Stimulated activated CD4-positive, alpha-beta T cell treated with anti-CD3 and anti-CD28 coated beads, Interleukin-4, amount 100 ng/mL, for 4 hours (primary cell): ENCODE data around the gene GEMIN7.

Experiments
- DNase-seq, 2 experiments: peaks; one replicate each; pipeline ENCODE4 v3.0.0-alpha.2; 2020

GEMIN7 gene

DNA sequence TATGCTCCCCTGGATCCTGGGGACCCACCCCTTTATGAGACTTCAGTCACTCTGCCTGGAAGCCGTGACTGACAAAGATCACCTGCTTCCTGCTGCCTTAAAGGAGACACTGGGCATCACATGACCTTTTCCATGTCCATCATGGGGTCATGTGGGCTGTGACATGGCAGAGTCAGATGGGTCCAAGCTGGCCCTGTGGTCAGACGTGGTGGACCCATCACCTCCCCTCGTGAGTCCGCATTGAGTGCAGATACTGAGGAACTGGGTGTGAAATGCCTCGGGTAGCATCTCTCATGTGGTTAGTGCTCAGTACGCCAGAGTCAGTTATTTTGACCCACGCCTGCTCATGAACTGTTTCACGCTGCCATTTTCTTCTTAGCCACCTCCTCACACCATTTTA lies 54.6 kb downstream of the GEMIN7 start:
- no peak for DNase-seq

DNA sequence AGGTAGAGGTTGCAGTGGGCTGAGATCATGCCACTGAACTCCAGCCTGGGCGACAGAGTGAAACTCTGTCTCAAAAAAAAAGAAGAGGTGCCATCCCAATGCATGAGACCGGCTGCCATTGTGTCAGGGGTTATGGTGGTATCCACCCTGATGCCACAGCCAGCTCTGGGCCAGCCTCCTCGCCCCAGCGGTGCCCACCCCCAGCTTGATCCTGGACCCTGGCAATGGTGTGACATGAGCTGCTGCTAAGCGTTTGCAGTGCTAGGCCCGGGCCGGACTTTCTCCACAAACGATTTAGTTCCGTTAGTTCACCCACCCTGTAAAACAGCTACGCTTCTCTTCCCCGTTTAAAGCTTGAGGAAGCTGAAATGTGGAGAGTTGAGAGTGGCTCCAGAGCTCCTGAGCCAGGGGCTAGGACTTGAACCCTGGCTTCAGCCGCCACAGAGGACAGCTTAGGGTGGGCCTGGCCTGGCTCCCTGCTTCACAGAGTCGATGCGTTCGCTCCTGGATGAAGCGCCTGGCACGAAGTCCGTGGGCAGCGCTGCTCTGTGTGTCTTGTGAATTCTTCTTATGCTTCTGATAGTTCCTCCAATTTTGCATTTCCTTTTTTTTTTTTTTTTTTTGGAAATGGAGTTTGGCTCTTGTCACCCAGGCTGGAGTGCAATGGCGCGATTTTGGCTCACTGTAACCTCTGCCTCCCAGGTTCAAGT lies 56.3 kb downstream of the GEMIN7 start:
- DNase-seq = no peak

DNA sequence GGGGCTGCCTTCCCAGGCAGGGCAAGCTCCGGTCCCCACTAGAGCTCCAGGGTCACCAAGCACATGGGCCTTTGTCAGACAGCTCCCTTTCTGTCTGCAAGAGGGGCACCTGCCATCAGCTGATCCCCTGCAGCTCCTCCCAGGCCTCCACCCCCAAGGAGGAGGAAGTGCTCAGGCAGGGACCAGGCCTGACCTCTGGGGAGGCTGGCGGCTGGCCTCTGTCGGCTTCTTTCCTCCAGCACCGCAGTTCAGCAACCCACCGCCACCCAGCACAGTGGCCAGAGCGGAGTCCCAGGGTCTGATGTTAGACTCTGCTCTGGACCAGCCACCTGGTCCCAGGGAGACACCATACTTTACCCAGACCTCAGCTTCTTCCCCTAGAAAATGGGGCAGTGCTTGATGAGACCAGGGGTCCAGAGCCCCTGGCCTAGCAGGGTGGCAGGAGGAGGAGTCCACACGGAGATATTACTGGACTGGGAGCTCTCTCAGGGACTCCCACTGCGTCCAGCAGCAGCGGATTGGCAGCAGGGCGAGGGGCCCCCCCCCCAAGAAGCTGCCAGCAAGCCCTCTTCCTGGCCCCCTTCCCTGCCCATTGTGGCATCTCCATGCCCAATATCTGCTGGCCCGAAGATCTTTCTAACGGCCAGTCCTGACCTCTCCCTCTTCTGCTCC lies 57.6 kb downstream of the GEMIN7 start:
- DNase-seq = no peak

DNA sequence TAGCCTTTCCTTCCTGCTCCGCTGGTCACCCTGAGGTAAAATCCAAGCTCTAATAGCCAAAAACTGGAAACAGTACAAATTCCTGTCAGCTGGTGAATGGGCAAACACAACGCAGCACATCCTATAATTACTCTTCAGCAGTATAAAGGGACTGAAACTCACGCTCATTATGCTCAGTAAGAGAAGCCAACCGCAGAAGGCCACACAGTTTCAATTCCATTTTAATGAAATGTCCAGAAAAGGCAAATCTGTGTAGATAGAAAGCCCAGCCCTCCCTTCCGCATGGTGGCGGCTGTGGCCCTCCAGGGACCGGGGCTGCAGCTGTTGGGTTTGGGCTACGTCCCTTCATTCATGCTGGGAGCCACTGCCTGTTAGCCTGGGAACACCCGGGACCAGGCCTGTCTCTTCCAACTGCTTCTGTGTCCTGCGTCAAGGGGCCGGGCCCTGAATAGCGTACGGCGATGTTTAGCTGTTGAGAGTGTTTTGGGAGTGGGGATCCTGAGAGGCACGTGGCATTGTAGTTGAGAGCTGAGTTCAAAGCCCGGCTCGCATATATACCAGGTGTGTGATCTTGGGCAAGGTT lies 58.2 kb downstream of the GEMIN7 start:
- DNase-seq = no peak

DNA sequence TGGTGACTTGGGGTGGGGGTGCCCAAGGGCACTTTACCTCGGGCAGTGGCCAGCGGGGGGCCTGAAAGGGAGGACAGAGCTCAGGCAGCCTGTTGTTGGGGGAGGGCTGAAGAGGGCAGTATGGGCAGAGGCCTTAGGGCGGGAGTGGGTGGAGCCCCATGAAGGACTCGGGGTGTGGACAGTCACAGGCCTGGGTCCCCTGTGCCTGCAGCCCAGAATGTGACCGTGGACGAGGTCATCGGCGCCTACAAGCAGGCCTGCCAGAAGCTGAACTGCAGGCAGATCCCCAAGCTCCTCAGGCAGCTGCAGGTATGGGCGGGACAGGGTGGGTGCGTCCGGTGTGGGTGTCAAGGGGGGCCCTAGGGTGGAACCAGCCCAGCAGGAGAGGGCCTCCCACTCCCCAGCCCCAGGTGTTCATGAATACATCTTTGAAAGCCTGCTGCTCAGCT lies 59.3 kb downstream of the GEMIN7 start:
- no peak for DNase-seq

DNA sequence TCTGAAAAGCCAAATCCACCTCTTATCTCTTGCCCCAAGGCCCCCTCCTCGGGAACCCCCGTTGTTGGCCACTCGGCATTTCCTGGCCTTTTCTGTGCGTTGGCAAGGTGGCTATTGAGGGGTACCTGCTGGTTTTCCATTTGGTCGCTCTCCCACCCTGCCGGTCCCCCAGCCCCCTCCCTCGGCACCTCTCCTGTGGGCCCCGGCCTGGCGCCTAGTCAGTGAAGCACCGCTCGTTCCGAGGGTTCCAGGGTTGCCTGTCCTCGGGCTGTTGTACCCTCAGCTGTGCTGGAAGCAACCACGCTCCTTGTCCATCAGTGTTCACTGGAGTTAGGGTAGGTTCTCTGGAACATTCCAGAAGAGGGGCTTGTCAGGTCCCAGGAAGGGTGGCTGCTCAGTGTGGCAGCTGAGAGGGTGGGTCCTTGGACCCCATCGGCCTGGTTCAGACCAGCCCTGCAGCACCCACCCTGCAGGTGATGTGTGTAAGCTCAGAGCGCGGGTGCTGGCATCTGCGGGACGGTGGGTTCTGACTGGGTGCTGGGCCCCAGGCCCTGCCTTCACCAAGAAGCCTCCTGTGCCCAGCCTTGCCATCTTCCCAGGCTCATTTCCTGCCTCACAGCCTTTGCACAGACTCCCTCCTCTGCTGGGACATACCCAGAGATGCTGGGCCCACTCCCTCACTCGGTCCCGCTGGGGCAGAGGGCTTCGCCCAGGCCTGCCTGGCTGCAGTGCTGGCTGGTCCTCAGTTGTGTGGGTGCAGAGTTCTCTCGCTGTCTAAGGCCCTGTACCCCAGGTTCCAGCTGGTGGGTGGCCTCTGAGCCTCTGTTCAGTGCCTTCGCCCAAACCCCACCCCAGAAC lies 60.5 kb downstream of the GEMIN7 start:
- DNase-seq = no peak

DNA sequence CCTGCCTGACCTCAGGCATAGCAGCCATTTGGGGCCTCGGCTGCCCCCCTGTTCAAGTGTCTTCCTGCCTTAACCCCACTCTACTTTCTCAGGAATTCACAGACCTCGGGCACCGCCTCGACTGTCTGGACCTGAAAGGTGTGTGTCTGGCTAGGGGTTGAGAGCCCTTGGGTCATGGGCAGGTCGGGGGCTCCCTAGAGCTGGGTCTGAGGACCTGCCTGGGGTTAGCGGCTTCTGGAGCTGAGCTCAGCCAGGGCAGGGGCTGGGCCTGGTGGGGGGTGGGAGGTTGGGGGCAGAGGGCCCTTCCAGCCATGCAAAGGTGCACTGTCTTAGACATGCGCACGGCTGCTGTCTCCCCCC lies 61.1 kb downstream of the GEMIN7 start:
- DNase-seq = no peak

DNA sequence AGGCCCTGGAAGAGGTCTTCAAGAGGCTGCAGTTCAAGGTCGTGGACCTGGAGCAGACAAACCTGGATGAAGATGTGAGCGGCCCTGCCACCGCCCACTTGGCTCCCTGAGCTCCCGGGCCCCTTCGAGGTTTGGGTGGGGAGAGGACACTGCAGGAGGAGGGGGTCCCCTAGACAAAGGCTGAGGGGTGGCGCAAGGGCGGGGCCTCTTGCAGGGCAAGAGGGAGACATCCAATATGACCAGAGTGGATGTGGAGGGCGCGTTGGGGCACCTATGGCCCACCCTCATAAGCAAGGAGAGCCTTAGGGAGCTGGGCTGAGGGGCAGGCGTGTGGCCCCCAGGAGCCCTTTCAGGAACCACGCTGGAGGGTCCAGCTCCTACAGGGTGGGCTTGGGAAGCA lies 61.5 kb downstream of the GEMIN7 start:
- no peak for DNase-seq
